HCEC 1CT (cell line): ENCODE results near the gene CAMK2A.

ENCODE experiments used
- DNase-seq: peaks from one replicate; pipeline ENCODE4 v3.0.0-alpha.2; 2017

Gene CAMK2A

DNA sequence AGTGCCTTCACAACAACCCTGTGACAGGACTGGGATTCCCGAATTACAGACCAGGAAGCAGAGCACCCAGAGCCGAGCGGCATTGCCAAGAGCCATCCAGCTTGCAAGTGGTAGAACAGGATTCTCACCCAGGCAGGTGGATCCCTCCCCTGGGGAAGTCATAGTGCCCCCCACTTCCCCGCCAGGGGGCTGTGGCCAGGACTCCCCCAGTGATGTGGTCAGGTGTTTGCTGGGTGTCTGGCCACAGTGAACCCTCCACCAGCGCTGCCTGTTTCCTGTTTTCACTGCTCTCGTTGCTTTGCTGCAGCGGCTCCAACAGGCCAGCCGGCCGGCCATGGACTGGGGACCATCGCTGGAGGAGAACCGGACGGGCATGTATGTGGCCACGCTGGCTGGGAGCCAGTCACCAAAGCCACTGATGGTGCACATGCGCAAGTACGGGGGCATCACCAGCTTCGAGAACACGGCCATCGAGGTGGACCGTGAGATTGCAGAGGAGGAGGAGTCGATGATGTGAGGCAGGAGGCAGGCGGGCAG, 80.4 kb downstream of the CAMK2A start:
- peak; percentile 72 for DNase-seq

DNA sequence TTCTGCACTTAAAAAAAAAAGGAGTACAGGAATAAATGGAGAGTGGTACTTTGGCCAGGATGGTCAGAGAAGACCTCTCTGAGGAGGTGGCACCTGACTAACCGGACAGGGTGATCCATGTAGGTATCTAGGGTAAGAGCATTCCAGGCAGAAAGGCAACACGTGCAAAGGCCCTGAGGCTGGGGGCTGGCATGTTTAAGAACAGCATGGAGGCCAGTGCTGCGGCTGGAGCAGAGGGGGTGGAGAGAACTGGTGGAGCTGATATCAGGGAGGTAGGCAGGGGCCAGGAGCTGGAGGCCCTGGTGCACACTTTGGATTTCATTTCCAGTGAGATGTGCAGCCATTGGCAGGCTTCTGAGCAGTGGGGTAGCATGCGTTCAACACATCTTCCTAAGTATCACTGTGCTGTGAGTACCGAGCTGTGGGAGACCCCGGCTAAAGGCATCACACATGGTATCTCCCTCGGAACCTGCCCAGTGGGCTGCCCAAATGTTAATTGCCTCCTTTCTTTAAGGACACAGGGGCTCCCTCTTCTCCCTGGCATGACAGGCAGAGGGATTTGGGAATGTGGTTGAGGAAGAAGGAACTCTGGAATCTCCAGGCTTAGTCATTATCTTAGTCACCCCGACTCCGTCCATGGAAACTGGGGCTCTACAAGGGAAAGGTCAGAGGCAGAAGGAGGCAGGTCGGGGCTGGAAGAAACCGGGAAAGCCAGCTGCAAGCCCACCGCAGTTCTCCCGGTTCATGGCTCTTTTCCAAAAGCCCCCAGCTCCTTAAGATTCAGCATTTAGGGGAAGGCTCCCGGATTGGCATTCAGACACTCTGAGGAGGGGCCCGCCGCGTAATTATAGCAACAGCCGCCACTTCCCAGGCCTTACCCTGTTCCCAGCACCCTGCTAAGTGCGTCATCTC, 81.1 kb downstream of the CAMK2A start:
- DNase-seq = peak; percentile 90

DNA sequence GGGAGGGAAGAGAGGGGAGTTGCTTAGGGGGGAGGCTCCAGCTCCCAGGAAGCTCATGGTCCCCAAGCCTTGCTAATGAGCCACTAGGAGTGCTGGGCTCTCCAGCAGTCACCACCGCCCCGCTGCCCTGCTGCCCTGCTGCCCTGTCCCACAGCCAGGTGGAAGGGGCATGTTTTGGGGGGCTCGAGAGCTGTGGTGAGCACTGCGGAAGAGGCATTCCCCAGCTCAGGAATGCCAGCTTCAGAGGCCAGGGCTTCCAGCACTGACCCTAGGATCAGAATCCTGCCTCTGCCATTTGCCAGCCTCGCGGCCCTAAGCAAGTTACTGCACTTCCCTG, 82.8 kb downstream of the CAMK2A start:
- no peak for DNase-seq

DNA sequence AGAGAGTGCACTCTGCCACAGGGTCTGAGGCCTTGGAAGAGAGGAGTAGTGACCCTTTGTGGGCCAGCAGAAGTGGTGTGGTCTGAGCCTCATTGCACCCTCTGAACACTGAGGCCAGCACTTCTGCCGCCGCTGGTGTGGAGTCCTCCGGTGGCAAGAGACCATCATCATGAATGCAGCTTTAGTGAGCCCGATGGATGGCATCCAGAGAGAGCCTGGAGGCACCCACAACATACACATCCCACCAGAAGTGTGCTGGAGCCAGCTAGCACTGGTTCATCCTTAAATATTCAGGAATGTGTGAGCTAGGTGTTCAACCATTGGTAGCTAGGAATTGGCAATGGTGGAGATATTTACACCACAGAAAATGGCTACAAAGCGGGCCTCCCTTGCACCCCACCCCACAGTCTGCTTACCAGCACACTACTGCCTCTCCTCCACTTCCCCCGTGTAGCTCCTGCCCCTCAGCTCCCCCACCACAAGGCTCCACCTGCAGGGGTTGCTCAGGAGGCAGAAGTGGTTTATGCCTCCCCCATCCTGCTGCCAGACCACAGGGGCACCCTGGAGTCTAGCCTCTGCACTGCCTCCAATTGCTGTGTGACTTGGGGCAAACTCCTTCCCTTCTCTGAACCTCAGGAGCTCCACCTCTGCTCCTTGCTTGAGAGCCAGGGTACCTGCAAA, 83.3 kb downstream of the CAMK2A start:
- DNase-seq = no peak

DNA sequence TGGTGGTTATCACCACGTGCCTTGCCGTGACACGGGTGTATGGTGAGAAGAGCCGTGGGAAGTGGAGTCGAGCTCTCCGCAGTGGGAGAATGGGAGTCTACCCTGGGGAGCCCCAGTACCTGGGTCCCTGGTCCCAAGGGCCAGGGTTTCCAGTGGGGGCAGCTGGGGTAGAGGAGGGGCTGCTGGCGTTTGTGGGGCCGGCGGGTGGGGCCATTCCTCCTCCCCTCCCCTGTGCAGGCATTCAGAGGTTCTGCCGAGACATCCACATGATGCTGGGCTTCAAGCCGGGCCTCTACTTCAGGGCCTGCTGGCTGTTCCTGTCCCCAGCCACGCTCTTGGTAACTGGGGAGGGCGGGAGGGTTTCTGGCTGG, 85.0 kb downstream of the CAMK2A start:
- DNase-seq = no peak

DNA sequence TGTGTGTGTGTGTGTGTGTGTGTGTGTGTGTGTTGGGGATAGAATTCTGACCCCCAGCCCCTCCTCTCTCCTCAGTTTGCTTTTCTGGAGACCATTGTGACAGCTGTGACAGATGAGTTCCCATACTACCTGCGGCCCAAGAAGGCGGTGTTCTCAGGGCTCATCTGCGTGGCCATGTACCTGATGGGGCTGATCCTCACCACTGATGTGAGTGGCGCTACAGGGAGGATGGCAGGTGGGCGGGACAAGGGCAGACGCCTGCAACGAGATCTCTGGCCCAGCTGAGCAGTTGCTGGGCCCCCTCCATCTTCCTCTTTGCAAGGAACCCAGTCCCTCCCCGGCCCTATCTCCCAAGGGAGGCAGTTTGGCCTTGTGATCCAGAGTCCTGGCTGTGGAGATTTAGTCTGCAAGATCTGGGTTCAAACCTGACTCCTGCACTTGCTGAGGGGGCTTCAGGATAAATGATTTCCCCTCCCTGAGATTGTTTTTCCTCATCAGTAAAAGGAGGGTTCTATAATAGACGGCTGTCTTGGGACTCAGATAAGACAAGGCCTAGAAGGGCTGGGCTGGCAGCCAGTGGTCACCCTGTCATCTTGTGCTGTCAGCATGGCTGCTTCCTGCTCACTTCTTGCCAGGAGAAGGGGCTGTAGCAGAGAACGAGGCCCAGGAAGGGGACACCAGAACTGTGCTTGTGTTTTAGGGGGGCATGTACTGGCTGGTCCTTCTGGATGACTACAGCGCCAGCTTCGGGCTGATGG, 85.6 kb downstream of the CAMK2A start:
- DNase-seq = no peak

DNA sequence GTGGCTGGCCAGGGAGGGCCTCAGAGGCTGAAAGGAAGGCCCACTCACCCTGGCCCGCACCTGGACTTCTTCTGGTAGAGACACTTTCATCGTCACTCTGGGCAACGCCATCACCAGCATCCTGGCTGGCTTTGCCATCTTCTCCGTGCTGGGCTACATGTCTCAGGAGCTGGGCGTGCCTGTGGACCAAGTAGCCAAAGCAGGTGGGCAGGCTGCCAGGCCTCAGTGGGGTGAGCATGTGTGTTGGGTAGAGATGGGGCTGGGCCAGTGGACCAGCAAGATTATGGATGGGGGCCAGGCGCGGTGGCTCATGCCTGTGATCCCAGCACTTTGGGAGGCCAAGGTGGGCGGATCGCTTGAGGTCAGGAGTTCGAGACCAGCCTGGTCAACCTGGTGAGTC, 87.1 kb downstream of the CAMK2A start:
- no peak for DNase-seq

DNA sequence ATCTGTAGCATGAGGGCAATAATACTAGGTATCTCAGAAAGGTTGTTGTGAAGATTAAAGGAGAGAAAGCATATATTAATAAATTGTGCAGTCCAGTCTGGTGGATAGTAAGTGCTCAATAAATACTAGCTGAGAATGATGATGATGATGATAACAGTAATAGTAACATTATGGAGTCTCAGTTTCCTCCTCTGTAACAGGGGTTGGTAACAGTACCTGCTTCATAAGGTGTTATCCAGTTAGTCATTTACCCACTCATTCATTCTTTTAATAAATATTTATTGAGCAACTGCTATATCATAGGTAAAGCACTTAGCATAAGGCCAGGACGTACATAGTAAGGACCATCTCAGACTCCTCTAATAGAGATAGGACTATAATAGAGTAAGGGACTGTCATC, 92.1 kb downstream of the CAMK2A start:
- no peak for DNase-seq

DNA sequence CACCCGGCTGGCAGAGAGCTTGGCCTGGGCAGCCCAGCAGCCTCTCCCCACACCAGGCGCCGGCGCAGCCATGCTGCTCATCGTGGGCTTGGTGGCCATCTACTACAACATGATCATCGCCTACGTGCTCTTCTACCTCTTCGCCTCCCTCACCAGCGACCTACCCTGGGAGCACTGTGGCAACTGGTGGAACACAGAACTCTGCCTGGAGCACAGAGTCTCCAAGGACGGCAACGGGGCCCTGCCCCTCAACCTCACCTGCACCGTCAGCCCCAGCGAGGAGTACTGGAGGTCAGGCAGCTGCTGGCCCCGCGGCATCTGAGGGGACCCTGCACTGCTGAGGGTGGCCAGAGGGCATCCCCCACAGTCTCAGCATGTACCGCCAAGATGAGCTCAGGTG, 92.6 kb downstream of the CAMK2A start:
- DNase-seq = no peak

DNA sequence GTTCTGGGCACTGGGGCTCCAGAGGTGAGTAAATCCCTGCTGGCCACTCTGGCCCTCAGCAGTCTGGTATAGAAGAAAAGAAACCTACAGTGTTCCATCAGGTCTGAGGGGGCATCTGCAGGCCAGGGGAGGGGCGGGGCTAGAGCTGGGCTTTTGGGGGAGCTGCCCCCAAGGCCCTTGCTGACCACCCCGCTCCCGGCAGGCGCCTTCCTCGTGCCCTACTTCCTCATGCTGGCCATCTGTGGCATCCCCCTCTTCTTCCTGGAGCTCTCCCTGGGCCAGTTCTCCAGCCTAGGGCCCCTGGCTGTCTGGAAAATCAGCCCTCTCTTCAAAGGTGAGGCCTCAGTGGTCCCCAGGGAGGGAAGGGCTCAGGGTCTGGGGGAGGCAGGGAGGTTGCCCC, 93.1 kb downstream of the CAMK2A start:
- no peak for DNase-seq

DNA sequence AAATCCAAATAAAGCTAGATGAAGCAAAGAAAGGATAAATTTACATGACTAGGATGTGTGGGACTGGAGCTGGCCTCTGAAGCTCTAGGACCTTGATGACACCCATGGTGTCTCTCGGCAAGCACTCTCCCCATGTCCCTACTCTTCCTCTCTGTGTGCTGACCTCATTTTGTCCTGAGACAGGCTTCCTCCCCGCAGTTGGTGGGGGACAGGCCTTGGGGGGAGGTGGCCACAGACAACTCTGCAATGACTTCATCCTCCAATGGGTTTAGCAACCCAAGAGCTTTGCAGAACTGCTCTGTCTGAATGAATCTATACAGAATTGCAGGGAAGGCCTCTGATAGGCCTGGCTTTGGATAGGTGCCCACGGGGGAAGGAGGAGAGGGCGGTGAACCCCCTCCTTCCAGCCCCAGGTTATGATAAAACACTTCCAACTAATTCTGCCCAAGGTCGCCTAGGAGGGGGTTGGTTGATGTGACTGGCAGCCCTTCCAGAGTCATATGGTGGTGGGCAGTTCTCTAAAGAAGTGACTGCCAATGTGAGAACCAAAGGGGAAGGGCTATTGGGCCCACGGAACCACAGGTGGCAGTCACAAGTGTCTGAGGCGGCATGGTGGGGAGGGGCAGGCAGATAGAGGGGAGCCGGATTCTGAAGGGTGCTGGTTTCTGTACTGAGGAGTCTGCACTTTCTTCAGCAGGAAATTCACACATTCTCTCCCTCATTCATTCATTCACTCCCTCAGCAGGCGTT, 93.7 kb downstream of the CAMK2A start:
- no peak for DNase-seq

DNA sequence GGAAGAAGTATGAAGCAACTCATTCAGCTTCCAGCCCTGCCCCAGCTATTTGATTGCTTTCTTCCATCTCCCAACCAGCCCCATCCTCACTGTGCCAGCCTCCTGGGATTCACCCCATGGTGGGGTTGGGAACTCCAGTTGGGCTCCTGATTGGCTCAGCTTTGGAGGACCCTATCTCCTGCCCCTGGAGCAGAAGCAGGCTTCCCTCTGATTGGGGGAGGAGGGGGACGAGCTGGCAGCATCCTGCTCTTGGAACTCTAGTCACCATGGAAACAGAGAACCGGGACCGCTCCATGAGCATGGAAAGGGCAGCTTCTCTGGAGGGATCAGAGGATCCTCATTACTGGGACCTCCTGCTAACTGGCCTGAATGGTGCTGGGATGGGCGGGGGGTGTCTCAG, 97.1 kb downstream of the CAMK2A start:
- no peak for DNase-seq

DNA sequence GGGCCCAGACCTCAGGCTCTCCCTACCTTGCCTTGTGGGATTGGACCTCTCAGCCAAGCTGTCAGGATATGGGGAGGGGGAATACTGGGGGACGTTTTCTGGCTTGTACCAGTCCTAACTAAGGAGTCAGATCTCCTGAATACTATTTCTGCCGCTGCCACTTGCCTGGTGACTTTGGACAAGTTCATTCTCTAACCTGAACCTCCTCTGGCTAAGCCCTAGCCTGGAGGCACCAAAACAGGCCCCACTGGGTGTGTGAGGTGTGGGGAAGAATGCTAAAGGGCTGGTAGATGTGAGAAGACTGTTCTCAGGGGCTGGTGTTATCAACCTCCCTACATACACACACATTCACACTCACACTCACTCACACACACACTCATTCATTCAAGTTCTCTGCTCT, 98.6 kb downstream of the CAMK2A start:
- no peak for DNase-seq

DNA sequence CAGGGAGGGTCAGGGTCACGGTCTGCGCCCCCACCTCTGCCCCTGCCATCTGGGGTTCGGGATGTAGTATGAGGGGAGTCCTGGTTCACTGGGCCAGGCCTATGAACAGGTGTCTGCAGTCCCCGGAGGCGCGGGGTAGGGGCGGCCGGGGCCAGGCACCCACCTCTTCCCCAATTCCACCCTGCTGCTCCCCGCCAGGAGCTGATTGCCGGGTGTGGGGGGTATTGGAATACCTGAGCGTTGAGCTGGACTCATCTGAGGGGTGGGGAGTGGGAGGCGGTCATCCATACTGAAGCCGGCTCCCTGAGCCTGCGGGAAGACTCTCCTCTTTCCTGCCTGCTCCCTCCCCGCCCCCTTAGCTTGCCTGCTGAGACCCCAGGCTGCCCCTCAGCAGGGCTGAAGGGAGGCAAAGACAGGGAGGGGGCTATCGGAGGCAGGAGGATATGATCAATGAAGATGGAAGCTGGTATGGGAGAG, 99.0 kb downstream of the CAMK2A start:
- no peak for DNase-seq

DNA sequence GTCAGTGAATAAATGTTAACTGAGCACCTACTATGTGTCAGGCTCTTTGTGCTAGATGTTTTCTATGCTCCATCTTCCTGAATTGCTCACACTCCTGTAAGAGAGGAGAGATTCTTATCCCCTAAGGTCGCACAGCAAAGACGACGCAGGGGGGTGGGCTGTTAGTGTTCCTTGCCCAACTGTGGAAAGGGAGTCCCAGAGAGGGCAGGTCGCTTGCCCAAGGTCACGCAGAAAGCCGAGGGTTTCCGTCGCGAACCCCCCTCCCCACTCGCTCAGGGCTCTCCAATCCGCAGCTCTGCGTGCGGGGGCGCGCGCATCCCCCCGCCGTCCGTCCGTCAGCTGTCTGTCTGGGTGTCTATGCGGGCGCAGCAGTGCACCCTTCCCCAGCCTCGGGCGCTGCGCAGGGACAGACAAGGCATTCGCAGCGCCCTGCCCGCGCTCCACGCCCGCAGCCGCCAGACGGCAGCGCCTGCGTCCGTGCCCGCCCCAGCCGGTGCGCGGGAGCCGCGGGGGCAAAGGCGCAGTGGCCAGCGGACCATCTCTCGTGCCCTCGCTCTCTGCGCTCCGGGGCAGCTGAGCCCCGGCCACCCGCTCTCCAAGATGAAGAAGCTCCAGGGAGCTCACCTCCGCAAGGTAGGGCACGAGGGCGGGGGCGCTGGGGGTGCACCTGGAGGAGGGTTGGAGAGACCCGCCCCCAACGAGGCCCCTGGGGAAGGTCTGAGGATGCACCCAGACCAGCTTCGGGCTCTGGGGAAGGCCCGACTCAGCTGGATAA, 99.7 kb downstream of the CAMK2A start, which contains the start of gene SLC6A7:
Gene SLC6A7, plus strand, starts transcription at position 335 of the 775 bp plus-strand sequence. Its CDS starts 266 bp downstream, at position 601.
- no peak for DNase-seq

DNA sequence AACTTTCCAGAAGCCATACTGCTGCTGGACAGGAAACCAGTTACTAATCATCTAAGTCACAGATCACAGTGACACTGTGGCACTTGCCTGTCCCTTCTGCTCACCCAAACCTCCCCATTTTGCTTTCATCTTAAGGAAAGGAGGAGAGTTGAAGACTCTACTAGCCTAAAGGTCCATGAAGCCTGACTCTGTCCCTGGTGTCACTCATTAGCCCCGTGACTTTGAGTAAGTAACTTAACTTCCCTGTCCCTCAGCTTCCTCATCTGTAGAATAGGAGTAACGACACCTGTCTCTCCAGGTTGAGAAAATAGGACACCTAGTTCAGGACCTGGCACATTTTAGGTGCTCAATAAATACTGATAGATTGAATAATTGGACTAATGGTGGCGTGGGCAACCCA, 100.2 kb downstream of the CAMK2A start:
- DNase-seq = no peak

DNA sequence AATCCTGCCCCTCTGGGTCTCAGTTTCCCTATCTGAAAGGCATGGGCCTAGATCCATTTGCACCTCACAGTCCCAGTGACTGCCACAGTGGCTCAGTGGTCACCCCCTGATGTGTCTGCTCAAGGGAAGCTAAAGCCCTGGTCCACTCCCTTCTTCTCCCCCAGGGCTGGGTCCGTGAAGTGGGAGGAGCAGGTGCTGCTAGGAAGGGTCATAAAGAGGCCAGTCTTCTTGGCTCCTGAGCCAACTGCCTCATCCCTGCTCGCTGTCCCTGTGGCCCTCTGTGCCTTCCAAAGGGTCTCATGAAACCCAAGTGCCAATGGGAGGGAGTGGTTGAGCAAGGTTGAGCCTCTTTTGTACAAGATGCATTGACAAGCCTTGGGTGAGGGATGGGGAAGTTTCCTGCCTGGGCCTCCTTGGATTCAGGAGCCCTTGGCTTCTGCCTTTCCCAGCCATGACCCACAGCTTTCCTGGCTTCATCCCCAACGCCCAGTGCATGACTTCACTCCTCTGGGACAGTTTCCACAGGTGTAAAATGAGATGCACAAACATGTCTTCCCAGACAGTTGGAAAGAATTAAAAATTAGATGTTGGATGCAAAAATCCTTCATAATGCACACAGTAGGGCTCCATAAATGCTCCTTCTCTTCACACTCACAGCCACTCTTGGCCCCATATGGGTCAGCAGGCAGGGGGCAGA, 101.3 kb downstream of the CAMK2A start:
- DNase-seq = no peak

DNA sequence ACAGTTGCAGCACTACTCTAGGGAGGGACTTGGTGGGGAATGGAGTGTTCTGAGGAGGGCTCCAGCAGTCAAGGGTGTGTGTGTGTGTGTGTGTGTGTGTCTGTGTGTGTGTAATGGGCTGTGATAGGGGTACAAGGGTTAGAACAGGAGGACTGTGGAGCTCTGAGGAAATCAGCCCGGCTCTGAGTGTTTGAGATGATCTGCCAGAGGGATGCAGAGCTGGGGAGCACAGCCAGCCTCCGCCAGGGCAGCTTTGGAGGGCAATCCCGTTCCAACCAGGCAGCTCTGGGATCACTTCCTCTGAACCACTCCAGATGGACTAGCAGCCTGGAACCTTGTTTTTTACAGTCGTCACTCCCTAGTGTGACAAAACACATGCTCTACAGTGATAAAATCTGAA, 102.7 kb downstream of the CAMK2A start:
- DNase-seq = no peak

DNA sequence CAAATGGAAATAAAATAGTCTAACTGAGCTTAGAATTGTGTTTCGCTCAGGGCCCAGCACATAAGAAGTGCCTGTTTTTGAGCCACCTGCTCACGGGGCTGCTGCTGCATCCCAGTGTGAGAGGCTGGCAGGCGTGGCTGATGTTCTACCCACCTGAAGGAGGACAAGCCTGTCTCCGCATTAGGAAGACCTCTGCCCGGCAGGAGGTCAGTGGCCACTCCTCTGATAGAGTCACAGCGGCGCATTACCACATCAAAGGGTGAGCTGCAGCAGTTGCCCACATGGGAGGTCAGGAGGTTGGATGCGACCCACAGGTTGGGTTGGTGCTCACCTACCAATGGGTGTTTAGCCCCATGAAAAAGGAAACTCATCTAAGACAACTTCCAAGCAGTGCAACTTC, 103.4 kb downstream of the CAMK2A start:
- no peak for DNase-seq

DNA sequence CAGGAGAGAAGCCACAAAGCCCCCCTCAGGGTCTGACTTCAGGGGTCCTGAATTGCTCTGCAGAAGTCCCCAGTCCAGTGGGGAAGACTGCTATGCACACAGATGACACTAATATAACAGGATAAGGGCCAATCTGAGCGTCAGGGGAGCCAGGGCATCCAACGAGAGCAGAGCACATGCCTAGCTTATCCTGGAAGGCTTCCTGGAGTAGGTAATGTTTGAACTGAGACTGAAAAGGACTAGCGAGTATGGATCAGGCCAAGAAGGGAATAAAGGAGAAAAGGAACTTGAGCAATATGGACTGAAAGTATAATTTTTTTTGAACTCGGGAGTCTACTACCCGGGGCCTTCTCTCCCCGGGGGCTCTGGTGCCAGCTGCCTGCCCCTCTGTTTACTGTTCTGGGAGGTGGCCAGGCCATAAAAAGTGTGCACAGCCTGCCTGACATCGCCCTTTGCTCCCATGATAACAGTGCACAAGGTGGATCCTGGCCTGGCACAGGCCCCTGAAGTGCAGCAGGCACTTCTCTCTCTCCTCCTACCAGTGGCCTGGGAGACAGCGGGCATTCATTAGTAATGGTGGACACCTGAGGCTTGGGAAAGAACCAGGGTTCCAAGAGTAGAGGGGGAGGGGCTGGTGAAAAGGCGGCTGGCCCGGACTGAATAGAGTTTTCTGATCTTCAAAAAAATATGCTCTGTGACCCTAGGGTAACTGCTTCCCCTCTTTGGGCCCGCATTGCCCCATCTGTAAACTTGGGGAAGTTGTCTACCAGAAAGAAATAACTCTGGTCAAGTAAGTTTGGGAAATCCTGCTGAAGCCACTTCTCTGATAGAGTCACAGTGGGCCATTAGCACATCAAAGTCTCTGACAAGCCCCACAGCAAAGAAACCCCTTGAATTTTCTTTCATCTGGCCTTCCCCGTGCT, 104.3 kb downstream of the CAMK2A start:
- no peak for DNase-seq
